ENCODE data around the gene SRCAP. TPM values are rescaled to one million over a fixed set of nuclear protein-coding genes. Genes with fewer than 3 reads are reported as not detected.

Gene SRCAP
- total and polyA plus RNA-seq, 8 donors: 7.5 to 39.6 (median 27.4) TPM

DNA sequence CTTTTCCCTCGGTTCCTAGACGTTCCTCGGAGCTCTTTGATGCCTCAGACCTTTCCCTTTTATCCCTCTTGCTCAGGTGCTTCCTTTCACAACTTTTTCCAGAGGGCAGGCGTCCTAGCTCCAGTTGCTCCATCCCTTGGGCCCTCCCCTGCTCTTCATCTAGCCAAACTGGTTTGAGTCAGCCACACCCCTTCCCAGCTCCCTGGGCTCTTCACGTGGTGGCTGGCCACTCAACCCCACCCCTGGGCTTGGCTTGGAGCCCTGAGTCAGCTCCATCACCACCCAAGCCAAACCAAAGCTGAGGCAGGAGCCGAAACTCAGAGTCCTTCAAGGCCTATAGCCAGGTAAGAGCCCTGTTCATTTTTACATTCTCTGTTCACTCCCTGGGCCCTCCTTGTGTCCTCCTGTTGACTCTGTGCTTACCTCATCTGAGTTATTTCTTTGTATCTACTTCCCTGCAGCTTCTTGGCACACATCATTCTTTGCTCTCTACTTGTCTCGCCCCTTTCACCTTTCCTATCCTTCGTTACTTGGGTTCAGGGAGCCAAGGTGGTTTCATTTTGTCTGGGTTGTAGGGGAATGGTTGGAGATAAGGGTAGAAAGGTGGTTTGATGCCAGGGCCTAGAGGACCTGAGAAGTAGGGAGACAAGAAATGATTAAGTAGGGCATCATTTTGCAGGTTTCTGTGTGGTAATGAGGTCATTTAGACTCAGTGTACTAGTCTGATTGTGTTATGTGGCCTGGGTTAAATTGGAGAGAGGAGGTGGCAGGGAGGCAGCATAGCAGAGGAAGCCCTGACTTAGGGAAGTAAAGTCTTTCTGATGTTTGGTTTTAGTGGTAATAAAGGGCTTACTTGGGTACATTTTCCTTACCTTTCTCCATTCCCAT lies 41.6 kb downstream of the SRCAP start:
- intact Hi-C loops (cut with DNase I): no loop called here
- ATAC-seq (peak; percentile 89 to 91 (median 91)), DNase-seq (peak; percentile 83 to 94 (median 91)), FAIRE-seq (no peak)
- Histone ChIP-seq H3K4me3 (peak overlapping the region in 1 of 4 donors; percentile 28), H3K36me3 (peaks cover 9 to 38% (median 30%) of the 10 kb centered on the region in 3 donors), H3K4me1 (peaks cover 12 to 25% (median 16%) of the 10 kb centered on the region in 3 donors), H3K27ac (peak overlapping the region; percentile 57 to 91 (median 72)), H3K27me3 (no peaks in the 10 kb centered on the region), H3K9me3 (no peaks in the 10 kb centered on the region)
- 14 to 17% methylated on average over 8 of the region's 8 CpGs for WGBS, 2 donors
- TF ChIP-seq, protein P1, sequence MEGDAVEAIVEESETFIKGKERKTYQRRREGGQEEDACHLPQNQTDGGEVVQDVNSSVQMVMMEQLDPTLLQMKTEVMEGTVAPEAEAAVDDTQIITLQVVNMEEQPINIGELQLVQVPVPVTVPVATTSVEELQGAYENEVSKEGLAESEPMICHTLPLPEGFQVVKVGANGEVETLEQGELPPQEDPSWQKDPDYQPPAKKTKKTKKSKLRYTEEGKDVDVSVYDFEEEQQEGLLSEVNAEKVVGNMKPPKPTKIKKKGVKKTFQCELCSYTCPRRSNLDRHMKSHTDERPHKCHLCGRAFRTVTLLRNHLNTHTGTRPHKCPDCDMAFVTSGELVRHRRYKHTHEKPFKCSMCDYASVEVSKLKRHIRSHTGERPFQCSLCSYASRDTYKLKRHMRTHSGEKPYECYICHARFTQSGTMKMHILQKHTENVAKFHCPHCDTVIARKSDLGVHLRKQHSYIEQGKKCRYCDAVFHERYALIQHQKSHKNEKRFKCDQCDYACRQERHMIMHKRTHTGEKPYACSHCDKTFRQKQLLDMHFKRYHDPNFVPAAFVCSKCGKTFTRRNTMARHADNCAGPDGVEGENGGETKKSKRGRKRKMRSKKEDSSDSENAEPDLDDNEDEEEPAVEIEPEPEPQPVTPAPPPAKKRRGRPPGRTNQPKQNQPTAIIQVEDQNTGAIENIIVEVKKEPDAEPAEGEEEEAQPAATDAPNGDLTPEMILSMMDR (IDR thresholded peaks at IDR 0.05): no peak

DNA sequence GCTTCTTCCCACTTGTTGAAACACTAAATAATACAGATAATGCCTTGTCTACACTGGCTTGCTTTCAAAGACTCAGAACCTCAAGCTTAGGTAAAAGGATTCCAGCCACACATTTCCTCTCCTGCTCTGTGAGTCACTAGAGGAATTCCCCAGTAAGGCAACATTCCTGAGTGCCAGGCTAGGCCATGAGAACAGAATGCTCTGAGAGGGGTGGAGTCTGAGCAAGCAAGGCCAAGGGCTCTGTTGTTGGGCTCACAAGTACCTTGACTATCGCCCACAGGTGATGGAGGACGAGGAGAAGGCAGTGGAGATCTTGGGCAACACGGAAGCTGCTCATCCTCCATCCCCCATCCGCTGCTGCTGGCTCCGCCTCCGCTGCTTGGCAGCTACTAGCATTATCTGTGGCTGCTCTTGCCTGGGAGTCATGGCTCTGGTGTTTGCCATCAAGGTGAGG lies 42.5 kb downstream of the SRCAP start:
- H3K27ac ChIP-seq: peak overlapping the region; percentile 57 to 91 (median 72)
- H3K4me1 ChIP-seq: peaks cover 12 to 26% (median 16%) of the 10 kb centered on the region in 3 donors
- peak; percentile 62 to 83 (median 76) for ATAC-seq
- no peaks in the 10 kb centered on the region for H3K9me3 ChIP-seq
- intact Hi-C loops (cut with DNase I): no loop called here
- TF ChIP-seq, protein P1 (IDR thresholded peaks at IDR 0.05): no peak
- H3K36me3 ChIP-seq: peaks cover 7 to 30% (median 23%) of the 10 kb centered on the region in 3 donors
- peak overlapping the region in 1 of 4 donors; percentile 28 for H3K4me3 ChIP-seq
- DNase-seq: peak in 4 of 6 donors; percentile 53 to 69 (median 63)
- FAIRE-seq: no peak
- WGBS, 2 donors: 74 to 81% methylated on average over 6 of the region's 6 CpGs
- no peaks in the 10 kb centered on the region for H3K27me3 ChIP-seq

DNA sequence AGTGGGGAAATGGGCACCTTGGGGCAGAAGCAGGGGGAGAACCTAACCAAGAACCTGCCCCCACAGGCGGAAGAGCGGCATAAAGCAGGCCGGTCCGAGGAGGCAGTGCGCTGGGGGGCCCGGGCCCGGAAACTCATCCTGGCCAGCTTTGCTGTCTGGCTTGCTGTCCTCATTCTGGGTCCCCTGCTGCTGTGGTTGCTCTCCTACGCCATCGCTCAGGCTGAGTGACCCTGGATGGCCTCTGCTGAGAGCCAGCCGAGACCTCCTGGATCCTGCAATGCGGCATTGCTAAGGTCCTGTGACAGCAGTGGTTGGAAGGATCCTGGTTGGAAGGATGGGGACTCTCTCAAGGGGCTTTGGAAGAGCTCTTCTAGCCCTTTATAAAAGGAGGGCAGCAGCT lies 44.7 kb downstream of the SRCAP start:
- Histone ChIP-seq H3K4me3 (no peak overlapping the region), H3K27ac (peak overlapping the region in 1 of 4 donors; percentile 8), H3K36me3 (peaks cover 0 to 7% (median 3%) of the 10 kb centered on the region in 3 donors), H3K27me3 (no peaks in the 10 kb centered on the region), H3K9me3 (no peaks in the 10 kb centered on the region), H3K4me1 (peaks cover 15 to 29% (median 16%) of the 10 kb centered on the region in 3 donors)
- DNase-seq (no peak), ATAC-seq (no peak), FAIRE-seq (no peak)
- TF ChIP-seq, protein P1 (IDR thresholded peaks at IDR 0.05): no peak
- intact Hi-C loops (cut with DNase I): no loop called here
- whole genome bisulfite sequencing, 2 donors: 92 to 98% methylated on average over 11 of the region's 11 CpGs

DNA sequence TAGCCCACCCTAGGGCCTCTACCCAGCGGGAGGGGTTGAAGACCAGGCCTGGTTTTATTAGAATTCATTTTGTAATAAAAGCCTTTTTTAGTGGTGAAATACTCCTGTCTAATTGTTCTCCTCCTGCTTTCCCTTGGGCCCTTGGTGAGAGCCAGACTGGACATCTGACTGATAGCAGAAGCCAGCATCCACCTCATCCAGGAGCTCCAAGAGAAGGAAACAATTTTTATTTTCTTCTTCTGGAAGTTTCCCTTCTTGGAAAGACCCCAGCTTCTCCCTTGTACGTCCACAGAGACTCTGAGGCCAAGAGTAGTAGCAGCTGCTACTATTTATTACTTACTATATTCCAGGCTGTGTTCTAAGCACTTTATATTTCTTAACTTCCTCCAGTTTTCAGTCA lies 45.2 kb downstream of the SRCAP start:
- no peak for DNase-seq

More for the DNA sequence above, 45.2 kb downstream of the SRCAP start:
- Histone ChIP-seq H3K4me3 (no peak overlapping the region), H3K4me1 (peaks cover 15 to 29% (median 16%) of the 10 kb centered on the region in 3 donors), H3K27ac (no peak overlapping the region), H3K36me3 (peaks cover 0 to 3% (median 0%) of the 10 kb centered on the region in 3 donors), H3K27me3 (no peaks in the 10 kb centered on the region), H3K9me3 (no peaks in the 10 kb centered on the region)
- FAIRE-seq (no peak), ATAC-seq (no peak)
- intact Hi-C loops (cut with DNase I): no loop called here
- TF ChIP-seq, protein P1 (IDR thresholded peaks at IDR 0.05): no peak
- 85% methylated on average over 2 of the region's 2 CpGs for WGBS, 2 donors

Data from pancreas (tissue), 10 donors.